ENCODE measurements around the gene ADAM20. TPM values are rescaled to one million over a fixed set of nuclear protein-coding genes. Genes with fewer than 3 reads are reported as not detected.
"Not testable (repeated sequence)": the region's sequence is repeated elsewhere in the genome, so short reads cannot be mapped to it uniquely, and the experiment has no call there.

ADAM20 gene
- total RNA-seq, 4 donors from 2014 or later, result 2.1 to 5.4 (median 3.8) TPM

GRCh38 chr14:70514168-70515069 lies 20.4 kb downstream of the ADAM20 start:
- intact Hi-C loops (cut with DNase I), result no loop called here
- Histone ChIP-seq H3K4me1 (no peaks in the 10 kb centered on the region), H3K36me3 (no peaks in the 10 kb centered on the region), H3K27me3 (no peaks in the 10 kb centered on the region), H3K27ac (no peak overlapping the region), H3K9me3 (no peaks in the 10 kb centered on the region), H3K4me3 (replicated peaks in 1 of 3) (no peak overlapping the region)
- TF ChIP-seq CTCF (IDR thresholded peaks at IDR 0.05) (no peak), POLR2A (IDR thresholded peaks at IDR 0.05) (no peak)
- WGBS, 2 donors, result 58 to 66% methylated on average over 4 of the region's 4 CpGs
- DNase-seq, result no peak

GRCh38 chr14:70498191-70498590 lies 36.6 kb downstream of the ADAM20 start:
- Histone ChIP-seq H3K27ac (no peak overlapping the region), H3K27me3 (no peaks in the 10 kb centered on the region), H3K36me3 (no peaks in the 10 kb centered on the region), H3K9me3 (no peaks in the 10 kb centered on the region), H3K4me3 (replicated peaks in 1 of 3) (no peak overlapping the region), H3K4me1 (no peaks in the 10 kb centered on the region)
- intact Hi-C loops (cut with DNase I), result no loop called here
- no peak for DNase-seq
- no peak for TF ChIP-seq CTCF (IDR thresholded peaks at IDR 0.05)
- TF ChIP-seq POLR2A (IDR thresholded peaks at IDR 0.05), result no peak

- 79 to 87% methylated on average over 3 of the region's 3 CpGs for WGBS, 2 donors
- Histone ChIP-seq H3K4me1 (no peaks in the 10 kb centered on the region), H3K27me3 (no peaks in the 10 kb centered on the region), H3K4me3 (replicated peaks in 1 of 3) (no peak overlapping the region), H3K36me3 (no peaks in the 10 kb centered on the region), H3K9me3 (no peaks in the 10 kb centered on the region), H3K27ac (no peak overlapping the region)
- intact Hi-C loops (cut with DNase I), result no loop called here
- TF ChIP-seq CTCF (IDR thresholded peaks at IDR 0.05) (no peak), POLR2A (IDR thresholded peaks at IDR 0.05) (no peak)
- DNase-seq, result no peak
These were observed 45.1 kb downstream of the ADAM20 start for GRCh38 chr14:70489579-70490200.

GRCh38 chr14:70477356-70478105 lies 57.3 kb downstream of the ADAM20 start:
- WGBS, 2 donors, result 94% methylated on average over 20 to 33 of the region's 57 CpGs
- H3K4me1 ChIP-seq; DNase-seq; intact Hi-C loops (cut with DNase I); H3K27me3 ChIP-seq; H3K4me3 ChIP-seq (replicated peaks in 1 of 3); H3K27ac ChIP-seq; H3K36me3 ChIP-seq; H3K9me3 ChIP-seq: not testable (repeated sequence)

GRCh38 chr14:70475459-70475858 lies 59.3 kb downstream of the ADAM20 start:
- H3K4me1 ChIP-seq; H3K27me3 ChIP-seq; H3K9me3 ChIP-seq; H3K4me3 ChIP-seq (replicated peaks in 1 of 3); DNase-seq; H3K36me3 ChIP-seq; H3K27ac ChIP-seq; intact Hi-C loops (cut with DNase I): not testable (repeated sequence)
- 90 to 100% methylated on average over 3 to 13 of the region's 13 CpGs for WGBS, 2 donors
